ENCODE measurements around the gene SRSF9. TPM values are rescaled to one million over a fixed set of nuclear protein-coding genes. Genes with fewer than 3 reads are reported as not detected.

The SRSF9 gene
- total and polyA plus RNA-seq, 2 experiments from 2014 or later, result 154 to 329 TPM

- H3K4me1 ChIP-seq (ENCODE audit: insufficient read depth), result peaks cover 20% of the 10 kb centered on the region
- H2AFZ ChIP-seq, result no peak overlapping the region
- peak overlapping the region; percentile 99 for H3K4me3 ChIP-seq
- H3F3A ChIP-seq (ENCODE audit: insufficient read depth), result peaks cover 40% of the 10 kb centered on the region
- peaks cover 15% of the 10 kb centered on the region for H4K20me1 ChIP-seq (ENCODE audit: insufficient read depth)
- H3K9me2 ChIP-seq (ENCODE audit: insufficient read depth), result no peaks in the 10 kb centered on the region
- H3K79me2 ChIP-seq (ENCODE audit: insufficient read depth), result peaks cover 45% of the 10 kb centered on the region
- no peaks in the 10 kb centered on the region for H3K27me3 ChIP-seq (replicated peaks; ENCODE audit: insufficient read depth)
- DNase-seq, result peak; percentile 48
- peak overlapping the region; percentile 91 for H3K4me2 ChIP-seq (ENCODE audit: unreplicated experiment)
- in situ Hi-C loops (cut with MboI), result no loop called here
- H3K9me3 ChIP-seq (ENCODE audit: low read depth), result no peaks in the 10 kb centered on the region
- H3K27ac ChIP-seq, result peak overlapping the region; percentile 7; the same call in 1 of the 2 replicates
- H3K36me3 ChIP-seq (ENCODE audit: low read depth), result peaks cover 14% of the 10 kb centered on the region
- 11 to 12% methylated on average over 9 of the region's 9 CpGs for WGBS, 2 experiments (ENCODE audit: low coverage in 1 of 2, low lambda C conversion rate in 2 of 2, missing lambda C conversion rate in 2 of 2)
- H3K9ac ChIP-seq, result peak overlapping the region; percentile 87
- TF ChIP-seq EZH2 (IDR thresholded peaks at IDR 0.05; ENCODE audit: insufficient read depth, poor library complexity, severe bottlenecking) (no peak), EZH2phosphoT487 (IDR thresholded peaks at IDR 0.05; ENCODE audit: insufficient read depth, low read depth) (no peak)
Measured at GRCh38 chr12:120497524-120498150, 28.1 kb upstream of the SRSF9 start.

- Histone ChIP-seq H3K9me2 (ENCODE audit: insufficient read depth) (no peaks in the 10 kb centered on the region), H3K79me2 (ENCODE audit: insufficient read depth) (peaks cover 45% of the 10 kb centered on the region), H3K4me2 (ENCODE audit: unreplicated experiment) (peak overlapping the region; percentile 91), H3K4me3 (peak overlapping the region; percentile 99), H3F3A (ENCODE audit: insufficient read depth) (peaks cover 40% of the 10 kb centered on the region), H3K9ac (peak overlapping the region; percentile 87), H2AFZ (peak overlapping the region; percentile 75), H4K20me1 (ENCODE audit: insufficient read depth) (peaks cover 15% of the 10 kb centered on the region), H3K27ac (peak overlapping the region; percentile 63), H3K36me3 (ENCODE audit: low read depth) (peaks cover 14% of the 10 kb centered on the region), H3K4me1 (ENCODE audit: insufficient read depth) (peaks cover 20% of the 10 kb centered on the region), H3K9me3 (ENCODE audit: low read depth) (no peaks in the 10 kb centered on the region), H3K27me3 (replicated peaks; ENCODE audit: insufficient read depth) (no peaks in the 10 kb centered on the region)
- in situ Hi-C loops (cut with MboI), result no loop called here
- 1 to 2% methylated on average over 41 to 46 of the region's 47 CpGs for WGBS, 2 experiments (ENCODE audit: low coverage in 1 of 2, low lambda C conversion rate in 2 of 2, missing lambda C conversion rate in 2 of 2)
- DNase-seq, result peak; percentile 80
- TF ChIP-seq EZH2phosphoT487 (IDR thresholded peaks at IDR 0.05; ENCODE audit: insufficient read depth, low read depth) (no peak), EZH2 (IDR thresholded peaks at IDR 0.05; ENCODE audit: insufficient read depth, poor library complexity, severe bottlenecking) (no peak)
Measured at GRCh38 chr12:120496413-120497340, 27.1 kb upstream of the SRSF9 start.

GRCh38 chr12:120495731-120496412 lies 26.3 kb upstream of the SRSF9 start, which contains the start of gene DYNLL1:
Gene DYNLL1, plus strand, starts transcription at chr12:120496113. Its CDS starts 309 bp downstream, at chr12:120496422.
- 1 to 2% methylated on average over 36 to 48 of the region's 53 CpGs for WGBS, 2 experiments (ENCODE audit: low coverage in 1 of 2, low lambda C conversion rate in 2 of 2, missing lambda C conversion rate in 2 of 2)
- peaks cover 14% of the 10 kb centered on the region for H3K36me3 ChIP-seq (ENCODE audit: low read depth)
- peak within 1 kb of the TSS; percentile 63 for H3K27ac ChIP-seq
- no peaks in the 10 kb centered on the region for H3K27me3 ChIP-seq (replicated peaks; ENCODE audit: insufficient read depth)
- H3K9me2 ChIP-seq (ENCODE audit: insufficient read depth), result no peaks in the 10 kb centered on the region
- peaks cover 40% of the 10 kb centered on the region for H3F3A ChIP-seq (ENCODE audit: insufficient read depth)
- peak within 1 kb of the TSS; percentile 91 for H3K4me2 ChIP-seq (ENCODE audit: unreplicated experiment)
- no peak for TF ChIP-seq EZH2 (IDR thresholded peaks at IDR 0.05; ENCODE audit: insufficient read depth, poor library complexity, severe bottlenecking)
- no peak for TF ChIP-seq EZH2phosphoT487 (IDR thresholded peaks at IDR 0.05; ENCODE audit: insufficient read depth, low read depth)
- H3K4me1 ChIP-seq (ENCODE audit: insufficient read depth), result peaks cover 20% of the 10 kb centered on the region
- H4K20me1 ChIP-seq (ENCODE audit: insufficient read depth), result peaks cover 15% of the 10 kb centered on the region
- H3K9ac ChIP-seq, result peak within 1 kb of the TSS; percentile 87
- peak within 1 kb of the TSS; percentile 99 for H3K4me3 ChIP-seq
- in situ Hi-C loops (cut with MboI), result no loop called here
- no peaks in the 10 kb centered on the region for H3K9me3 ChIP-seq (ENCODE audit: low read depth)
- peak; percentile 98 for DNase-seq
- H2AFZ ChIP-seq, result peak within 1 kb of the TSS; percentile 75
- H3K79me2 ChIP-seq (ENCODE audit: insufficient read depth), result peaks cover 45% of the 10 kb centered on the region

DNA sequence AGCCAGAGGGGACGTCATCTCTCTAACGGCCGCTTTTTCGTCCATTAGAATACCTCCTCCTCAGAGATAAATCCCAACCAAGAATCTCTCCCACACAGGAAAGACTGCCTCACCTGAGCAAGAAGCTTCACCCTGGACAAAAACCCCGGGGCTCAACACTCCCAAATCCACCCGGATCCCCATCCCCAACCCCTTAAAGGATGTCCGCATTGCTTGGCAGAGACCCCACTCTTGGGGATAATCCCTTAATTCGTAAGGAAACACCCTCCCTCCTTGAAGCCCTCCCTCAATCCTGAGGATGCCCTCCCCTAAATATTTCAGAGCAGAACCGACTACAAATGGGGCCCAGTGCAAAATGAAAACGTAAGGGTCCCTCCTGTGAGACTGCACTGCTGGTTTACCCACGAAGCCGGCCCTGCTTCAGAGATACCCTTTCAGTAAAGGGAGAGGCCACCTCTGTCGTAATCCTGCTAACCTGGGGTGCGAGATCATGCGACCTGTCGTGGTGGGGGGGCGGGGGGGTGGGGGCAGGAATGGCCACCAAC lies 25.7 kb upstream of the SRSF9 start:
- 27 to 30% methylated on average over 17 of the region's 17 CpGs for WGBS, 2 experiments (ENCODE audit: low coverage in 1 of 2, low lambda C conversion rate in 2 of 2, missing lambda C conversion rate in 2 of 2)
- H4K20me1 ChIP-seq (ENCODE audit: insufficient read depth), result peaks cover 15% of the 10 kb centered on the region
- no peaks in the 10 kb centered on the region for H3K9me2 ChIP-seq (ENCODE audit: insufficient read depth)
- peak overlapping the region; percentile 99 for H3K4me3 ChIP-seq
- peaks cover 45% of the 10 kb centered on the region for H3K79me2 ChIP-seq (ENCODE audit: insufficient read depth)
- in situ Hi-C loops (cut with MboI), result no loop called here
- H3K9ac ChIP-seq, result peak overlapping the region; percentile 59
- DNase-seq, result peak; percentile 21
- no peaks in the 10 kb centered on the region for H3K27me3 ChIP-seq (replicated peaks; ENCODE audit: insufficient read depth)
- peak overlapping the region; percentile 85 for H3K4me2 ChIP-seq (ENCODE audit: unreplicated experiment)
- H3F3A ChIP-seq (ENCODE audit: insufficient read depth), result peaks cover 34% of the 10 kb centered on the region
- no peak overlapping the region for H3K27ac ChIP-seq
- no peaks in the 10 kb centered on the region for H3K9me3 ChIP-seq (ENCODE audit: low read depth)
- H2AFZ ChIP-seq, result peak overlapping the region; percentile 75
- peaks cover 14% of the 10 kb centered on the region for H3K36me3 ChIP-seq (ENCODE audit: low read depth)
- peaks cover 20% of the 10 kb centered on the region for H3K4me1 ChIP-seq (ENCODE audit: insufficient read depth)
- TF ChIP-seq EZH2 (IDR thresholded peaks at IDR 0.05; ENCODE audit: insufficient read depth, poor library complexity, severe bottlenecking), result no peak
- no peak for TF ChIP-seq EZH2phosphoT487 (IDR thresholded peaks at IDR 0.05; ENCODE audit: insufficient read depth, low read depth)

Measured in GM23248 (cell line).